Measurements from ENCODE around the gene GNG12. TPM values are rescaled to one million over a fixed set of nuclear protein-coding genes. Genes with fewer than 3 reads are reported as not detected.

GNG12 gene
- total RNA-seq, 2 experiments from 2014 or later: 0.04 TPM; not detected in 1

DNA sequence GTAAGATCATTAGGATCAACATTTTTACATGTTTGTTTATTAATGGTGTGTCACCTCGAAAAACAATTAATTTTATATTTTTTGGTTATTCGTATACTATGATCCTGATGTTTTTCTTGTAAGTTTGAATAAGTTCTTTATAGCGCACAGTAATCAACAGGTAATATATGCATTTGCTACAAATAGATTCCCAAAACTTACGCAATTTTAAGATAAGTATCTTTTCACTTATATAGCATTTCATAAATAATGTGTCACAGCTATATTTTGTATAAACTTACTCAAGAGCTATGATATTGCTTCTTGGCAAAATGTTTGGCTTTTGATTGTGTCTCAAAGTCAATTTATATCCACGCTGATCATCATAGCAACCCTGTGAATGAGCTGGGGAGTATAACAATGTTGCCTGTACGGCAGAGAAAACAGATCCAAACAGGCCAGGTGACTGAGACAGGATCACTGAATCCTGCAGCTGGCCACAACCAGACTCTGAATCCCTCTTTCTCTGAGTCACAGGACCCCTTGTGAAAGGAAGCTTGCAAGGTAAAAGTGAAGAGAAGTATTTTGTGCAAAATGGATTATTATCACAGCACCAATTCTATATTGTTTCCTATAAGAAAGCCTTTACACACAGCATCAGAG lies 48.6 kb downstream of the GNG12 start:
- Mint-ChIP-seq H3K4me1 (no peaks in the 10 kb centered on the region), H3K27ac (no peak overlapping the region), H3K4me3 (no peak overlapping the region), H3K36me3 (ENCODE audit: low read depth) (no peaks in the 10 kb centered on the region), H3K9me3 (no peaks in the 10 kb centered on the region), H3K27me3 (peaks cover 1% of the 10 kb centered on the region)
- no peak for DNase-seq
- POLR2A ChIA-PET: no interaction called here
- CTCF ChIA-PET: no interaction called here

DNA sequence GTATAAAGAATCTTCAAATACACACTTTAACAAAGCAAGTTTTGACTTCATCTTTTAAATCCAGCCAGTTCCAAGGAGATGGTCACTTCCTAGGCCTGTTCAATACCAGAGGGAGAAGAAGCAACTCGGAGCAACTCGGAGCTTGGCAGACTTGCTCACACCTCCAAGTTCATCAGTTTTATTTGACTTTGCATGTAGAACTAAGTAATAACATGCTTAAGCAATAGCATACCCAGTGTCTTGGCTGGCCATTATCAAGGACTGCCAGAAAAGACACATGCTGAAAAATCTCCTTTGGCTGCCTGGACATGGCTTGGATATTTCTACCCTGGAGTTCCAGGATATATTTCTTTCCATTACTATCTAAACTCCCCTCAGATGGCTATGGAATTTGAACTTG lies 52.6 kb downstream of the GNG12 start:
- Mint-ChIP-seq H3K36me3 (ENCODE audit: low read depth) (no peaks in the 10 kb centered on the region), H3K4me1 (no peaks in the 10 kb centered on the region), H3K4me3 (no peak overlapping the region), H3K27me3 (peaks cover 13% of the 10 kb centered on the region), H3K27ac (no peak overlapping the region), H3K9me3 (no peaks in the 10 kb centered on the region)
- POLR2A ChIA-PET: no interaction called here
- CTCF ChIA-PET: interaction anchor here (1.5 kb wide), 1 partner anchor 14 kb away, joined by 3 read pairs; no protein-coding TSS in a partner anchor
- no peak for DNase-seq

DNA sequence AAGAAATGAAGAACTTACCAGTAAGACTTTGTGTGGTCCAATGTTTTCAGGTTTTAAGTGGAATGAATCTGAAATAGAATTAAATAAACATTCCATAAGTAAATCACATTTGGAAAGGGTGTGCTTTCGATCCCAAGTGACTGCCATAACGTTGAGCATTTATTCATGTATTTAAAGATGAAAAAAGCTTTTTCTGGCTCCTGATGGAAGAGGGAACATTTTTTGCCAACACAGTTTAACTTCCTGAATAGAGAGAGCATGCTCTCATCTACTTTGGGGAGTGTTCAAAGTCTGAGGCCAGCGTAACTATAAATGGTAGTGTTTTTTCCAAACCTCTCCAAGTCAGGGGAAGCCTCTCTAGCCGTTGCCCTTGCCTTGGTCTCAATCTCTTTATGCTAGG lies 55.8 kb downstream of the GNG12 start:
- CTCF ChIA-PET: interaction anchor here (1.9 kb wide), 1 partner anchor 11 kb away, joined by 6 read pairs; no protein-coding TSS in a partner anchor
- no peaks in the 10 kb centered on the region for H3K9me3 Mint-ChIP-seq
- peaks cover 28% of the 10 kb centered on the region for H3K27me3 Mint-ChIP-seq
- no peaks in the 10 kb centered on the region for H3K36me3 Mint-ChIP-seq (ENCODE audit: low read depth)
- no peak overlapping the region for H3K27ac Mint-ChIP-seq
- no peak for DNase-seq
- POLR2A ChIA-PET: no interaction called here
- H3K4me3 Mint-ChIP-seq: no peak overlapping the region
- H3K4me1 Mint-ChIP-seq: no peaks in the 10 kb centered on the region

DNA sequence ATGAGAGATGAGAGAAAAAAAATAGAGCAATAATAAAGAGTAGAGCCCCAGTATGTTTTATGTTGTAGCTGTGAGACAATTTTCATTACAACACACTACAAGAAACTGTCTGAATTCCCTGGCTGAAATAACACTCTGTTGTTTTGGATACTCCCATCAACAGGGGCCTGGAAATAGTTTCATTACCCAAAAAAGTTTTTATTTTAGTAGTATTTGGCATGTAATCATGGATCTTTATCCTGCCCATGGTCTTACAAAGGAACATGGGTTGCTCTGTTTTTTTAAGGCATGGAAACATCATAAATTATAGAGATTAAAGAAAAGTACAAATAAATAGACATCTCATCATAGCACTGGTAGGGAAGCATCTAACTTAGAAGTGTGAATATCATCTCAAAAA lies 56.3 kb downstream of the GNG12 start:
- H3K4me1 Mint-ChIP-seq: no peaks in the 10 kb centered on the region
- no peak overlapping the region for H3K27ac Mint-ChIP-seq
- H3K4me3 Mint-ChIP-seq: no peak overlapping the region
- DNase-seq: no peak
- peaks cover 30% of the 10 kb centered on the region for H3K27me3 Mint-ChIP-seq
- ChIA-PET POLR2A (no interaction called here), CTCF (interaction anchor here (0.6 to 1.9 kb wide), 2 partner anchors 11 to 543 kb away, joined by 3 to 6 read pairs; no protein-coding TSS in a partner anchor)
- H3K9me3 Mint-ChIP-seq: no peaks in the 10 kb centered on the region
- H3K36me3 Mint-ChIP-seq (ENCODE audit: low read depth): no peaks in the 10 kb centered on the region

DNA sequence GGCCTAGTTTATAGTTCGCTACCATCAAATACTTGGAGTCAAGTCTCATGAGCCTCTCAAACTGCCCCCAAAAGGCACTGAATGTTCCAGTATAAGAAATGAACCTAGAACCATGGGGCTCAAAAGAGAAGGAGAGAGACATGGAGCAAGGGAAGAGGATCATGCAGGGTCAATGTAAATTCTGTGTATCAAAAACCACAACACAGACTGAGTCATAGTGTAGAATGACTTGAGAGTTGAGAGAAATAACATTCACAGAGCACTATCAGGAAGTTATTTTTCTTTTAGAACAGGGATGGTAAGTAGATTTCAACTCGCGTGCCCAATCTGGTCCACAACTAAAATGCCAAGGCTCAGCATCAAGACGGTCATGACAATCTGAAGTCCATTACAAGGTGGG lies 59.8 kb downstream of the GNG12 start:
- Mint-ChIP-seq H3K27me3 (peaks cover 46% of the 10 kb centered on the region), H3K9me3 (no peaks in the 10 kb centered on the region), H3K27ac (no peak overlapping the region), H3K4me3 (no peak overlapping the region), H3K36me3 (ENCODE audit: low read depth) (no peaks in the 10 kb centered on the region), H3K4me1 (no peaks in the 10 kb centered on the region)
- ChIA-PET CTCF (no interaction called here), POLR2A (no interaction called here)
- DNase-seq: no peak

DNA sequence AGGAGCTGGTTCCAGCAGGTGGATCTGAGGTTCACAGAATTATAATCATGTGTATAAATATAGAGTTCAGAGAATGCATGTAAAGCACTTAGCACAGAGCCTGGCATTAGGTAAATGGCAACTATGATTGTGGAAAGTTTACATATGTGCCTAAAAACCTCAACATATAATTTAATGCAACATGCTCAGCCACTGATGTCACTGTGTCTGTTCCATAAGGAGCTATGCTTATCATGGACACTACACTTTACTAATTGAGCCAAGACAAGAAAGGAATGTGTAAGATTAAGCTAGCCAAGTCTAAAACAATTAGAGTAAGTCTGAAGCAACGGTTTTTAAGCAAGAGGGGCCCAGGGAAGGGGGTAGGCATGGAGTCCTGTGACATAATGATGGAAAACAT lies 61.5 kb downstream of the GNG12 start:
- no peaks in the 10 kb centered on the region for H3K4me1 Mint-ChIP-seq
- ChIA-PET POLR2A (no interaction called here), CTCF (no interaction called here)
- H3K9me3 Mint-ChIP-seq: no peaks in the 10 kb centered on the region
- DNase-seq: no peak
- H3K27ac Mint-ChIP-seq: no peak overlapping the region
- no peak overlapping the region for H3K4me3 Mint-ChIP-seq
- peaks cover 45% of the 10 kb centered on the region for H3K27me3 Mint-ChIP-seq
- no peaks in the 10 kb centered on the region for H3K36me3 Mint-ChIP-seq (ENCODE audit: low read depth)

DNA sequence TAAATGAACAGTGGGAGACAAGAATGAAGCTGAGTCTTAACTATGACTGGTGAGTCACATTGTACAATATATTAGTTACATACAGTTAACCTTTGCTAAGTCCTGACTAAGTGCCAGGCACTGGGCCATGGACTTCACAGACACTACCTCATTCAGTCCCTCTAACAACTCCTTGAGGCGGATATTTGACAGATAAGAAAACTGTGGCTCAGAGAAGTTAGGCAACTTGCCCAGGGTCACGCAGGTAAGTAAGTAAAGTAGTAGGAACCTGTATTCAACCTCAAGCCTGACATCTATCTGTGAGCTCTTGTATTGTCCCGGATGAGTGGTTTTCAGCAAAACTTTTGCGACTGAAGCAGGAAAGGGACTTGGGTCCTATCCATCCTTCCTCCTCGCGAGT lies 62.1 kb downstream of the GNG12 start:
- no peak for DNase-seq
- POLR2A ChIA-PET: interaction anchor here (0.6 kb wide), 1 partner anchor 151 kb away, joined by 3 read pairs; no protein-coding TSS in a partner anchor
- Mint-ChIP-seq H3K27ac (no peak overlapping the region), H3K9me3 (no peaks in the 10 kb centered on the region), H3K27me3 (peaks cover 42% of the 10 kb centered on the region), H3K36me3 (ENCODE audit: low read depth) (no peaks in the 10 kb centered on the region), H3K4me3 (no peak overlapping the region), H3K4me1 (peaks cover 1% of the 10 kb centered on the region)
- CTCF ChIA-PET: interaction anchor here (0.5 kb wide), 1 partner anchor 559 kb away, joined by 4 read pairs; no protein-coding TSS in a partner anchor

DNA sequence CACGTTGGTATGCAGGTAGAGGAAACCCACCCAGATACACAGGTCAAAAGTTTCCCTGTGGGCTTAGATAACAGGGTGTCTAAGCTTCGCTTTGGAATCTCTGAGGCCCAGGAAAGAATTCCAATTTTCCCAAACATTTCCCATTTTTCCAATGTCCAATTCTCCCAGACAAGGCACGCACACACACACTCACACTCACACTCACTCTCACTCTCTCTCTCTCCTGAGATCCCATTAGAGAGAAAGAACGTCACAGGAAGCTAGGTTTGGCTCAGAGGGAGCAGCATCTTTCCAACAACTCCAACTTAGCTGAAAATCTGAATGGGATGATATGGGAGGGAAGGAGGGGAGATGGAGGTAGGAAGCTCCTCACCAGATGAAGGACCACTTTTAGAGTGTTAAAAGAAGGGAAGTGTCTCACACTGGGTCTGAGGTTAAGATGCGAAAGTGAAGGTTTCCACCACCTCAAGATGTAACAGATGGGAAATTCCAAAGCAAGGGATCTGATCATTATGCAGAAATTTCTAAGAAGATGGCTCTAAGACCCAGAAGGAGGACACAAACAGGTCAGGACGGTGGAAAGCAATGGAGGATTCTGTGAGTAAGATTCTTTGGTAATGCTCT lies 63.5 kb downstream of the GNG12 start:
- peaks cover 4% of the 10 kb centered on the region for H3K4me1 Mint-ChIP-seq
- no peak overlapping the region for H3K27ac Mint-ChIP-seq
- CTCF ChIA-PET: interaction anchor here (1.0 kb wide), 1 partner anchor 28 kb away, joined by 3 read pairs; no protein-coding TSS in a partner anchor
- H3K4me3 Mint-ChIP-seq: no peak overlapping the region
- H3K9me3 Mint-ChIP-seq: no peaks in the 10 kb centered on the region
- no peak for DNase-seq
- POLR2A ChIA-PET: no interaction called here
- peaks cover 32% of the 10 kb centered on the region for H3K27me3 Mint-ChIP-seq
- no peaks in the 10 kb centered on the region for H3K36me3 Mint-ChIP-seq (ENCODE audit: low read depth)

DNA sequence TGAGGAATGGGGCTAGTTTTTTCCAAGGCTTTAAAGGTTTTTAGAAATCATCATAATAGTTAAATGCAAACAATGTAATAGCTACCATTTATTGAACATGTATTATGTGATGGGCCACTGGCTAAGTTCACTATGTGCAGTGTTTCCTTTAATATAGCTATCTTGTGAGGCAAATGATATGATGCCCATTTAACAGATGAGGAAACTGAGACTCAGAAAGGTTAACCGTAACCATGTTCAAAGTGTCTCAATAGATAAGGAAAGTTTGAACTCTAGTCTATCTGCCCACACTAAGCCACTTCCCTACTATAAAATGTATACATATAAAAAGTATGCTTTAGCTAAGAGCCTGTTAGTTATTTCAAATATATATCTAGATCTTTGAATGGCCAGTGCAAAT lies 64.8 kb downstream of the GNG12 start:
- Mint-ChIP-seq H3K36me3 (ENCODE audit: low read depth) (no peaks in the 10 kb centered on the region), H3K9me3 (no peaks in the 10 kb centered on the region), H3K27me3 (peaks cover 37% of the 10 kb centered on the region), H3K4me3 (no peak overlapping the region), H3K4me1 (peaks cover 4% of the 10 kb centered on the region), H3K27ac (no peak overlapping the region)
- POLR2A ChIA-PET: no interaction called here
- CTCF ChIA-PET: interaction anchor here (0.9 to 1.4 kb wide), 2 partner anchors 8 to 21 kb away, joined by 3 to 4 read pairs; no protein-coding TSS in a partner anchor
- no peak for DNase-seq

DNA sequence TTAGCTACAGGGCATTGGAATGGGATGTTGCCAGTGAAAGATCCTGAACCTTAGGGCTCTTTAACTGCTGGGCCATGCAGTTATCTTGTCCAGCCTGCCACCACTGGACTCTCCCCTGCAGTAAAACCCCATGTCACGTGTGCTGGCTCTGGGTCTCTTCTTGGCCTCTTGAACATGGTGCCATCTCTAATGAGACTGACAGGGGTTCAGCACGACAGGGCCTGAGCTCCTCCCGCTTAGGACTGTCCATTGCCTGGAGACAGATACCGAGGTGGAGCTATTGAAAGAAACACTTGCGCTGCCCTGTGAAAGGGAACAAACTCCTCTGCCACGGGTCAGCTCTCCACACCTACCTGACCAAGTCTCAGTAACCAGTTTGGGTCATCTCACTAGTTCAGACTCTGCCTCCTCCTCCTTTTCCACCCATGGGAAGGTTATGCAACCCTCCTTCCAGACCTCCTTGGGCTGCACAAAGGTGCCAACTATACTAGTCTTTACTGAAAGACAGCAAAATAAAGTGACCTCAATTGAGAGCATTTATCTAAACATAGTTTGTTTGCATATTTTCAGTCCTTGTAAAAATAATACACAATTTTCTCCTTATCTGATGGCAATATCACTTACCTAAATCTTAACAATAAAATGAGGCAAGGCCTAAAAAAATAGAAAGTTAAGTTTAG lies 66.0 kb downstream of the GNG12 start:
- H3K27me3 Mint-ChIP-seq: peaks cover 35% of the 10 kb centered on the region

DNA sequence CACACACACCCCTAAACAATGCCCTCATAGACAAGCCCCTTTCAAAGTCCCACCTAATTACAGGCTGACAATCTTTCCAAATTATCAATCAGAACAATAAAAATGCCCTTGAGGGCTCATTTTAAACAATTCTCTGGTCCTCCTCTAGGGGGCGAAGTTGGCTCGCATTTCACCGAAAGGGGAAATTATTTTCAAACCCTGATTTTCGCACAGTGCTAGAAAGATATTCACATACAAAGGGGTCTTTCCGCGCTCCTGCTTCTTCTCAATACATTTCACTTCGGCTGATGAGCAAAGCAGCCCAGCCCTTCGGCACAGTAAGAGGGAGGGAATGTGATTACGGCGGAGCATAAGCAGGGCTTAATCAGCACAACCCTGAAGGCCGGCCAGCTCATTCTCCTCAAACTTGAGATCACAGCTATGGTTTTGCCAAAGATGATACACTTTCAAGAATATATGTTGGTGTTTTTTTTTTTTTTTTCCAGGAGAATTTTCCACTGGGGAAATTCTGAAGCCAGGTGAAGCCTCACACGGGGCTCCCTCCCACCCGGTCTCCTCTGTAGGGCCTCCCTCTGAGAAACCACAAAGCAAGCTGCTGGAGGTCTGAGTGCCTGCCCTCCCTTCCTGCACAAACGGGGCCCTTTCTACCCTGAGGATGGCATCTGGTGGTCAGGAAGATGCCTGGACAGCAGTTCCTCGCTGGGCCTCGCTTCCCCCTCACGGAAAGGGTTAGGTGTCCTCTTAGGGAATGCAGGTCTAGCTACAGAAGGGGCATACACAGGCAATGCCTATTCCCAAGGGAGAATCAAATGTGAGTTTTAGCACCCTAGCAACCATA lies 66.9 kb downstream of the GNG12 start:
- H3K36me3 Mint-ChIP-seq (ENCODE audit: low read depth): no peaks in the 10 kb centered on the region
- peaks cover 4% of the 10 kb centered on the region for H3K4me1 Mint-ChIP-seq
- ChIA-PET CTCF (interaction anchor here (0.6 to 1.9 kb wide), 13 partner anchors 11 to 408 kb away, joined by 3 to 6 read pairs (median 4); partner anchors contain the start of gene DIRAS3), POLR2A (no interaction called here)
- H3K4me3 Mint-ChIP-seq: no peak overlapping the region
- H3K9me3 Mint-ChIP-seq: no peaks in the 10 kb centered on the region
- H3K27ac Mint-ChIP-seq: no peak overlapping the region
- peaks cover 36% of the 10 kb centered on the region for H3K27me3 Mint-ChIP-seq
- DNase-seq: peak; percentile 57

More for the DNA sequence above, 66.0 kb downstream of the GNG12 start:
- Mint-ChIP-seq H3K36me3 (ENCODE audit: low read depth) (no peaks in the 10 kb centered on the region), H3K4me1 (peaks cover 4% of the 10 kb centered on the region), H3K27ac (no peak overlapping the region), H3K4me3 (no peak overlapping the region), H3K9me3 (no peaks in the 10 kb centered on the region)
- DNase-seq: no peak
- POLR2A ChIA-PET: no interaction called here
- CTCF ChIA-PET: interaction anchor here (0.7 to 1.9 kb wide), 3 partner anchors 10 to 15 kb away, joined by 3 to 6 read pairs (median 6); no protein-coding TSS in a partner anchor

DNA sequence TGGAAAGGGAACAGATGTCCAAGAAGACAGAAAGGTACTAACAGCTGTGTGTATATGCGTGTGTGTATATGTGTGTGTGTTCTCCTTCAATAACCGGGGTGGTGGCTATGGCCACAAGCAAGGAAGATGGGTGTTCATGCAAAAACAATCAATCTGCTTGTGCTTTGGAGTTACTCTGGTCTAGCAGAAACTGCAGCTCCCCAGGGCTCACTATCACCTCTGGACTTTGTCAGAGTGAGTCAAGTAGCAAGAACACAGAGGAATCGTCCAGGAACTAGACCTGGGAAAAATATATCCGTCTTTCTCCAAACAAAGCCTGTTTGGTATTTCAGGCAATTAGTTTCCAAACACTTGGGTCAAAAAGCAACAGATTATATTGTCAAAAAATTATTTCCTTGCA lies 68.6 kb downstream of the GNG12 start:
- Mint-ChIP-seq H3K4me1 (peaks cover 4% of the 10 kb centered on the region), H3K27me3 (peaks cover 35% of the 10 kb centered on the region), H3K36me3 (ENCODE audit: low read depth) (no peaks in the 10 kb centered on the region), H3K27ac (no peak overlapping the region), H3K9me3 (no peaks in the 10 kb centered on the region), H3K4me3 (no peak overlapping the region)
- no peak for DNase-seq
- CTCF ChIA-PET: interaction anchor here (1.1 to 1.6 kb wide), 2 partner anchors 156 to 207 kb away, joined by 4 read pairs; no protein-coding TSS in a partner anchor
- POLR2A ChIA-PET: no interaction called here

Data from activated CD4-positive, alpha-beta T cell treated with anti-CD3 and anti-CD28 coated beads, Interleukin-2, amount 10 ng/mL, durations not matched to agents 7 days and 5 days (primary cell).